ENCODE data around the gene RNU5B-1. TPM values are rescaled to one million over a fixed set of nuclear protein-coding genes. Genes with fewer than 3 reads are reported as not detected.

The RNU5B-1 gene
- total and polyA plus RNA-seq, 4 donors, result not detected

GRCh38 chr15:65342493-65342892 lies 38.0 kb downstream of the RNU5B-1 start:
- TF ChIP-seq FOXA1 (IDR thresholded peaks at IDR 0.05) (no peak), RXRA (IDR thresholded peaks at IDR 0.05) (no peak), TAF1 (conservative IDR thresholded peaks at IDR 0.05) (no peak), HNF4G (IDR thresholded peaks at IDR 0.05) (no peak), FOXA2 (IDR thresholded peaks at IDR 0.05) (no peak), NR2F2 (IDR thresholded peaks at IDR 0.05) (no peak), ATF3 (IDR thresholded peaks at IDR 0.05) (no peak), SP1 (IDR thresholded peaks at IDR 0.05) (no peak), CTCF (IDR thresholded peaks at IDR 0.05; ENCODE audit: low read depth, low read length, missing input control) (no peak), RAD21 (IDR thresholded peaks at IDR 0.05) (no peak), HNF4A (conservative IDR thresholded peaks at IDR 0.05) (no peak), REST (IDR thresholded peaks at IDR 0.05) (no peak), GABPA (IDR thresholded peaks at IDR 0.05 in 1 of 2, conservative IDR thresholded peaks at IDR 0.05 in 1 of 2) (no peak), YY1 (IDR thresholded peaks at IDR 0.05) (no peak), JUND (IDR thresholded peaks at IDR 0.05) (no peak)
- TF ChIP-seq, protein P1, sequence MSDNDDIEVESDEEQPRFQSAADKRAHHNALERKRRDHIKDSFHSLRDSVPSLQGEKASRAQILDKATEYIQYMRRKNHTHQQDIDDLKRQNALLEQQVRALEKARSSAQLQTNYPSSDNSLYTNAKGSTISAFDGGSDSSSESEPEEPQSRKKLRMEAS (IDR thresholded peaks at IDR 0.05), result no peak
- TF ChIP-seq, protein P2, sequence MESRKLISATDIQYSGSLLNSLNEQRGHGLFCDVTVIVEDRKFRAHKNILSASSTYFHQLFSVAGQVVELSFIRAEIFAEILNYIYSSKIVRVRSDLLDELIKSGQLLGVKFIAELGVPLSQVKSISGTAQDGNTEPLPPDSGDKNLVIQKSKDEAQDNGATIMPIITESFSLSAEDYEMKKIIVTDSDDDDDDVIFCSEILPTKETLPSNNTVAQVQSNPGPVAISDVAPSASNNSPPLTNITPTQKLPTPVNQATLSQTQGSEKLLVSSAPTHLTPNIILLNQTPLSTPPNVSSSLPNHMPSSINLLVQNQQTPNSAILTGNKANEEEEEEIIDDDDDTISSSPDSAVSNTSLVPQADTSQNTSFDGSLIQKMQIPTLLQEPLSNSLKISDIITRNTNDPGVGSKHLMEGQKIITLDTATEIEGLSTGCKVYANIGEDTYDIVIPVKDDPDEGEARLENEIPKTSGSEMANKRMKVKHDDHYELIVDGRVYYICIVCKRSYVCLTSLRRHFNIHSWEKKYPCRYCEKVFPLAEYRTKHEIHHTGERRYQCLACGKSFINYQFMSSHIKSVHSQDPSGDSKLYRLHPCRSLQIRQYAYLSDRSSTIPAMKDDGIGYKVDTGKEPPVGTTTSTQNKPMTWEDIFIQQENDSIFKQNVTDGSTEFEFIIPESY (IDR thresholded peaks at IDR 0.05), result no peak
- Histone ChIP-seq H3K4me3 (ENCODE audit: low read depth in 1 of 3, low read length in 3 of 3) (no peak overlapping the region), H3K27ac (ENCODE audit: low read depth in 1 of 2, low read length in 2 of 2) (no peak overlapping the region), H3K27me3 (ENCODE audit: control insufficient read depth in 4 of 4, insufficient read depth in 4 of 4, low read length in 3 of 4) (no peaks in the 10 kb centered on the region), H3K4me1 (ENCODE audit: control insufficient read depth in 4 of 4, insufficient read depth in 4 of 4, low read length in 3 of 4) (no peaks in the 10 kb centered on the region), H3K36me3 (ENCODE audit: control insufficient read depth in 4 of 4, insufficient read depth in 3 of 4, low read depth in 1 of 4, low read length in 3 of 4) (no peaks in the 10 kb centered on the region), H3K9me3 (ENCODE audit: control insufficient read depth in 4 of 4, low read length in 3 of 4) (no peaks in the 10 kb centered on the region), H3K9ac (ENCODE audit: low read depth in 1 of 2, low read length in 2 of 2) (no peak overlapping the region)
- WGBS, result 88% methylated on average over 9 of the region's 9 CpGs
- DNase-seq (ENCODE audit: low spot score), result no peak

Data from liver (tissue), 9 donors.